HCT116 (cell line): ENCODE measurements around the gene SEMA6D. TPM values are rescaled to one million over a fixed set of nuclear protein-coding genes. Genes with fewer than 3 reads are reported as not detected.

ENCODE experiments used
- ATAC-seq: fragments of 200-7000 bp; cut with Tn5 transposase; 2 replicates; pipeline ENCODE4 v1.9.1; 2020; ENCODE audit warnings: mild to moderate bottlenecking, moderate library complexity
- BruUV-seq: library from RNA; stranded (reverse); fragments of 400-500 nt; replicated peaks from 2 replicates; lab custom pipeline; 2021; lab: Mats Ljungman, UMichigan
- CTCF ChIA-PET: fragments of 300-600 bp; sonication (Branson Sonifier 250); formaldehyde crosslinking; loops from one replicate; lab custom pipeline; 2021; ENCODE audit warnings: antibody characterized with exemption; lab: Charles Lee
- POLR2A ChIA-PET: fragments of 300-600, 350-600 bp; sonication (Branson Sonifier 250); formaldehyde crosslinking; loops from one replicate; lab custom pipeline; 2021; ENCODE audit warnings: antibody characterized with exemption; lab: Charles Lee
- RAD21 ChIA-PET, 2 experiments: fragments of 300-600 bp; sonication (Branson Sonifier 250); formaldehyde crosslinking; loops; one replicate each; lab custom pipeline; 2023; ENCODE audit warnings: low total read pairs in 2 of 2; ENCODE audit not compliant: uncharacterized antibody in 2 of 2, unreplicated experiment in 2 of 2, low non-redundant PET in 1 of 2; lab: Charles Lee
- DNase-seq: peaks from one replicate; pipeline ENCODE4 v3.0.0-alpha.2; 2010; ENCODE audit warnings: low read depth, low spot score
- H2AFZ ChIP-seq: fragments of 200-600 bp; shearing (Covaris generic), sonication (generic); 2 replicates; pipeline ENCODE4 v1.6.1; 2017; ENCODE audit warnings: low read depth, mixed run types, mixed read lengths, antibody characterized with exemption, low read length; ENCODE audit not compliant: poor library complexity, severe bottlenecking
- H3K27ac ChIP-seq: 2 replicates; pipeline ENCODE4 v1.5.1; 2012; ENCODE audit warnings: low read depth, low read length
- H3K27me3 ChIP-seq: fragments of 200-600 bp; sonication (generic); 2 replicates; pipeline ENCODE4 v1.6.1; 2016; ENCODE audit warnings: mixed run types, low read length, mixed read lengths; ENCODE audit not compliant: insufficient read depth
- H3K36me3 ChIP-seq, 2 experiments: fragments of 200-500 bp in 1 of 2; fragments of 200-600 bp in 1 of 2; sonication (Bioruptor generic) in 1 of 2; sonication (generic) in 1 of 2; 2 replicates each; pipeline versions ENCODE4 v1.5.1 to v1.6.1; 2014 to 2016; ENCODE audit warnings: low read length in 2 of 2, inconsistent platforms in 1 of 2, mixed read lengths in 1 of 2, mixed run types in 1 of 2; ENCODE audit not compliant: insufficient read depth in 2 of 2, control insufficient read depth in 1 of 2
- H3K4me1 ChIP-seq, 2 experiments: fragments of 200-600 bp in 1 of 2; sonication (generic) in 1 of 2; 2 replicates each; pipeline versions ENCODE4 v1.5.1 to v1.6.1; 2012 to 2017; ENCODE audit warnings: low read length in 2 of 2, inconsistent platforms in 1 of 2, mild to moderate bottlenecking in 1 of 2, mixed read lengths in 1 of 2, mixed run types in 1 of 2, moderate library complexity in 1 of 2; ENCODE audit not compliant: insufficient read depth in 2 of 2, control insufficient read depth in 1 of 2
- H3K4me2 ChIP-seq: fragments of 200-600 bp; sonication (generic); 2 replicates; pipeline ENCODE4 v1.6.1; 2017; ENCODE audit warnings: mixed run types, low read length, mixed read lengths
- H3K4me3 ChIP-seq, 2 experiments: fragments of 200-600 bp in 1 of 2; sonication (generic) in 1 of 2; replicated peaks in 1 of 2; 2 replicates each; pipeline ENCODE4 v1.5.1; 2011 to 2016; ENCODE audit warnings: low read length in 2 of 2, control low read depth in 1 of 2, low read depth in 1 of 2, mild to moderate bottlenecking in 1 of 2, mixed read lengths in 1 of 2, mixed run types in 1 of 2
- H3K79me2 ChIP-seq: fragments of 200-600 bp; sonication (generic); 2 replicates; pipeline ENCODE4 v1.6.1; 2017; ENCODE audit warnings: mild to moderate bottlenecking, mixed run types, low read length, moderate library complexity, mixed read lengths; ENCODE audit not compliant: insufficient read depth
- H3K9ac ChIP-seq: fragments of 200-600 bp; sonication (generic); 2 replicates; pipeline ENCODE4 v1.6.1; 2016; ENCODE audit warnings: low read length, mixed read lengths
- H3K9me2 ChIP-seq: fragments of 200-600 bp; sonication (generic), shearing (Covaris generic); 2 replicates; pipeline ENCODE4 v1.6.1; 2017; ENCODE audit warnings: mixed run types, mild to moderate bottlenecking, moderate library complexity; ENCODE audit not compliant: insufficient read depth
- H3K9me3 ChIP-seq, 2 experiments: fragments of 200-500 bp in 1 of 2; fragments of 200-600 bp in 1 of 2; sonication (Bioruptor generic) in 1 of 2; sonication (generic) in 1 of 2; 2 replicates each; pipeline ENCODE4 v1.6.1; 2014 to 2017; ENCODE audit warnings: low read length in 2 of 2, mixed read lengths in 2 of 2, inconsistent platforms in 1 of 2, low read depth in 1 of 2, mild to moderate bottlenecking in 1 of 2, mixed run types in 1 of 2, moderate library complexity in 1 of 2; ENCODE audit not compliant: control insufficient read depth in 1 of 2, insufficient read depth in 1 of 2
- H4K20me1 ChIP-seq: fragments of 200-600 bp; sonication (generic), shearing (Covaris generic); 2 replicates; pipeline ENCODE4 v1.6.1; 2017; ENCODE audit warnings: mixed run types, mild to moderate bottlenecking, moderate library complexity; ENCODE audit not compliant: insufficient read depth
- CBX3 ChIP-seq: IDR thresholded peaks from 2 replicates; pipeline ENCODE4 v1.6.1; 2012; ENCODE audit warnings: low read depth
- CEBPB ChIP-seq: IDR thresholded peaks from 2 replicates; pipeline ENCODE4 v1.6.1; 2012; ENCODE audit warnings: low read depth
- JUND ChIP-seq: IDR thresholded peaks from 2 replicates; pipeline ENCODE4 v1.6.1; 2012
- RAD21 ChIP-seq: IDR thresholded peaks from 2 replicates; pipeline ENCODE4 v1.6.1; 2012; ENCODE audit warnings: low read depth, mild to moderate bottlenecking
- SRF ChIP-seq: IDR thresholded peaks from 2 replicates; pipeline ENCODE4 v1.6.1; 2012; ENCODE audit warnings: low read depth
- TCF7L2 ChIP-seq: IDR thresholded peaks from 2 replicates; pipeline ENCODE4 v1.7.0; 2011; ENCODE audit warnings: borderline replicate concordance, inconsistent platforms; ENCODE audit not compliant: insufficient read depth, insufficient read length; ENCODE audit errors: extremely low read depth
- intact Hi-C: fragments of 100-400 bp; cut with micrococcal nuclease; formaldehyde crosslinking; loops from 2 replicates; pipeline ENCODE4 v1.10.0; 2022
- total RNA-seq: library from RNA; stranded (reverse); gene quantifications from one replicate; pipeline ENCODE4 v1.2.1, GENCODE V29; 2021; ENCODE audit not compliant: unreplicated experiment
- TF ChIP-seq, protein P1 (sequence below): IDR thresholded peaks from 2 replicates; pipeline ENCODE4 v1.6.1; 2012
- TF ChIP-seq, protein P2 (sequence below): IDR thresholded peaks from 2 replicates; pipeline ENCODE4 v1.6.1; 2012
- TF ChIP-seq, protein P3 (sequence below): IDR thresholded peaks from 2 replicates; pipeline ENCODE4 v1.6.1; 2012; ENCODE audit warnings: low read depth
- TF ChIP-seq, protein P4 (sequence below), 3 experiments: fragments of 200-600 bp in 1 of 3; sonication (generic) in 1 of 3; IDR thresholded peaks in 2 of 3; conservative IDR thresholded peaks in 1 of 3; 2 replicates each; pipeline ENCODE4 v1.5.1; 2012 to 2017; ENCODE audit warnings: low read depth in 2 of 3, low read length in 2 of 3, antibody characterized with exemption in 1 of 3, borderline replicate concordance in 1 of 3, control low read depth in 1 of 3, mild to moderate bottlenecking in 1 of 3, mixed read lengths in 1 of 3, mixed run types in 1 of 3, moderate library complexity in 1 of 3; ENCODE audit not compliant: insufficient read depth in 1 of 3

The SEMA6D gene
- total RNA-seq, 1 experiment from 2014 or later: 0.02 TPM

DNA sequence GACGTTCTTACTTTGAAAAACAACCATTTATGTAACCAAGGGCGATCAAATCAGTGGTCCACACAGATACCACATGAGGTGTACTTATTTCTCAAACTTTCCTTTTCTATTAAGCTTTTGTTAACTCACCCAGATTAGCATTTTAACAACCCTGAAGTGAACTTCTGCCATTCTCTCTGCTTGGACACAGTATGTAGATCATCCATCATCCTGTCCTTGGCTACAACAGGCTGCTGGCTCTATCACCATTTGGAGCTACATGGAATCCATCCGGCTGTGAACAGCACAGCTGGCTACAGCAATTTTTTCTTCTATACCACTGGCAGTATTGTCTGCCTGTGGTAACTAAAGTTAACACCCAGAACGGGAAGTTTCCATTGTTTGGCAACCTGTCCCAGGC is 4.4 kb downstream of the SEMA6D start:
- ATAC-seq (no peak), DNase-seq (no peak)
- Histone ChIP-seq H3K27me3 (no peaks in the 10 kb centered on the region), H4K20me1 (no peaks in the 10 kb centered on the region), H3K79me2 (no peaks in the 10 kb centered on the region), H3K9me3 (peaks cover 0 to 26% of the 10 kb centered on the region in 2 experiments; a peak in 2 of 4 replicates), H3K4me2 (no peak overlapping the region), H3K36me3 (no peaks in the 10 kb centered on the region), H3K9me2 (no peaks in the 10 kb centered on the region), H3K4me3 (no peak overlapping the region), H3K4me1 (no peaks in the 10 kb centered on the region), H3K9ac (no peak overlapping the region)
- ChIA-PET POLR2A (no interaction called here), RAD21 (no interaction called here), CTCF (no interaction called here)
- intact Hi-C loops: no loop called here
- BruUV-seq: no TSS peak
- TF ChIP-seq SRF (no peak), RAD21 (no peak), CBX3 (no peak)
- TF ChIP-seq, protein P1, sequence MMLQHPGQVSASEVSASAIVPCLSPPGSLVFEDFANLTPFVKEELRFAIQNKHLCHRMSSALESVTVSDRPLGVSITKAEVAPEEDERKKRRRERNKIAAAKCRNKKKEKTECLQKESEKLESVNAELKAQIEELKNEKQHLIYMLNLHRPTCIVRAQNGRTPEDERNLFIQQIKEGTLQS: no peak
- TF ChIP-seq, all 23 proteins: peak for 0
- no peak overlapping the region for H2AFZ ChIP-seq
- no peak overlapping the region for H3K27ac ChIP-seq

DNA sequence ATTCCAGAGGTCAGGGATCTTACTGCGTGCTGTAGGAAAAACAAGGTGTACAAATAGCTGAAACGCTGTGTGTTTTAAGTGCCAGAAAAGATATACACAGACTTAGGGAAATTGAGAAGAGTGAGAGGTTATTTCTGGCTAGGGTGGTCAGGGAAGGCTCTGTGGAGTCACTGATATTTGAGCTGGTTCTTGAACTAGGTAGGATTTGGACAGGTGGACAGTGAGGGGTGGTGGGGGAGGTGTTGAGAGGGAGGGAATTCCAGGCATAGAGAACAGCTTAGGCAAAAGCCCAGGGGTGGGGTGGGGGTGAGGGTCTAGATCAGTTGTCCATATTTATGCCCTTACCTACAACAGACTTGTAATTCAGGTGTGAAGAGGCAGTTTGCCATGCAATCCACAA is 7.0 kb downstream of the SEMA6D start:
- ChIA-PET RAD21 (no interaction called here), CTCF (no interaction called here), POLR2A (no interaction called here)
- H3K9me3 ChIP-seq: peaks cover 0 to 34% of the 10 kb centered on the region in 2 experiments; a peak in 2 of 4 replicates
- no peak overlapping the region for H3K9ac ChIP-seq
- H2AFZ ChIP-seq: no peak overlapping the region
- no peak overlapping the region for H3K4me2 ChIP-seq
- BruUV-seq: no TSS peak
- H3K9me2 ChIP-seq: no peaks in the 10 kb centered on the region
- ATAC-seq (no peak), DNase-seq (no peak)
- H4K20me1 ChIP-seq: no peaks in the 10 kb centered on the region
- TF ChIP-seq, protein P2, sequence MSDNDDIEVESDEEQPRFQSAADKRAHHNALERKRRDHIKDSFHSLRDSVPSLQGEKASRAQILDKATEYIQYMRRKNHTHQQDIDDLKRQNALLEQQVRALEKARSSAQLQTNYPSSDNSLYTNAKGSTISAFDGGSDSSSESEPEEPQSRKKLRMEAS: no peak
- TF ChIP-seq TCF7L2 (no peak), JUND (no peak), CEBPB (no peak)
- TF ChIP-seq, protein P3, sequence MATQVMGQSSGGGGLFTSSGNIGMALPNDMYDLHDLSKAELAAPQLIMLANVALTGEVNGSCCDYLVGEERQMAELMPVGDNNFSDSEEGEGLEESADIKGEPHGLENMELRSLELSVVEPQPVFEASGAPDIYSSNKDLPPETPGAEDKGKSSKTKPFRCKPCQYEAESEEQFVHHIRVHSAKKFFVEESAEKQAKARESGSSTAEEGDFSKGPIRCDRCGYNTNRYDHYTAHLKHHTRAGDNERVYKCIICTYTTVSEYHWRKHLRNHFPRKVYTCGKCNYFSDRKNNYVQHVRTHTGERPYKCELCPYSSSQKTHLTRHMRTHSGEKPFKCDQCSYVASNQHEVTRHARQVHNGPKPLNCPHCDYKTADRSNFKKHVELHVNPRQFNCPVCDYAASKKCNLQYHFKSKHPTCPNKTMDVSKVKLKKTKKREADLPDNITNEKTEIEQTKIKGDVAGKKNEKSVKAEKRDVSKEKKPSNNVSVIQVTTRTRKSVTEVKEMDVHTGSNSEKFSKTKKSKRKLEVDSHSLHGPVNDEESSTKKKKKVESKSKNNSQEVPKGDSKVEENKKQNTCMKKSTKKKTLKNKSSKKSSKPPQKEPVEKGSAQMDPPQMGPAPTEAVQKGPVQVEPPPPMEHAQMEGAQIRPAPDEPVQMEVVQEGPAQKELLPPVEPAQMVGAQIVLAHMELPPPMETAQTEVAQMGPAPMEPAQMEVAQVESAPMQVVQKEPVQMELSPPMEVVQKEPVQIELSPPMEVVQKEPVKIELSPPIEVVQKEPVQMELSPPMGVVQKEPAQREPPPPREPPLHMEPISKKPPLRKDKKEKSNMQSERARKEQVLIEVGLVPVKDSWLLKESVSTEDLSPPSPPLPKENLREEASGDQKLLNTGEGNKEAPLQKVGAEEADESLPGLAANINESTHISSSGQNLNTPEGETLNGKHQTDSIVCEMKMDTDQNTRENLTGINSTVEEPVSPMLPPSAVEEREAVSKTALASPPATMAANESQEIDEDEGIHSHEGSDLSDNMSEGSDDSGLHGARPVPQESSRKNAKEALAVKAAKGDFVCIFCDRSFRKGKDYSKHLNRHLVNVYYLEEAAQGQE: no peak
- TF ChIP-seq, protein P4, sequence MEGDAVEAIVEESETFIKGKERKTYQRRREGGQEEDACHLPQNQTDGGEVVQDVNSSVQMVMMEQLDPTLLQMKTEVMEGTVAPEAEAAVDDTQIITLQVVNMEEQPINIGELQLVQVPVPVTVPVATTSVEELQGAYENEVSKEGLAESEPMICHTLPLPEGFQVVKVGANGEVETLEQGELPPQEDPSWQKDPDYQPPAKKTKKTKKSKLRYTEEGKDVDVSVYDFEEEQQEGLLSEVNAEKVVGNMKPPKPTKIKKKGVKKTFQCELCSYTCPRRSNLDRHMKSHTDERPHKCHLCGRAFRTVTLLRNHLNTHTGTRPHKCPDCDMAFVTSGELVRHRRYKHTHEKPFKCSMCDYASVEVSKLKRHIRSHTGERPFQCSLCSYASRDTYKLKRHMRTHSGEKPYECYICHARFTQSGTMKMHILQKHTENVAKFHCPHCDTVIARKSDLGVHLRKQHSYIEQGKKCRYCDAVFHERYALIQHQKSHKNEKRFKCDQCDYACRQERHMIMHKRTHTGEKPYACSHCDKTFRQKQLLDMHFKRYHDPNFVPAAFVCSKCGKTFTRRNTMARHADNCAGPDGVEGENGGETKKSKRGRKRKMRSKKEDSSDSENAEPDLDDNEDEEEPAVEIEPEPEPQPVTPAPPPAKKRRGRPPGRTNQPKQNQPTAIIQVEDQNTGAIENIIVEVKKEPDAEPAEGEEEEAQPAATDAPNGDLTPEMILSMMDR (IDR thresholded peaks at IDR 0.05 in 2 of 3, conservative IDR thresholded peaks at IDR 0.05 in 1 of 3; ENCODE audit: borderline replicate concordance in 1 of 3, insufficient read depth in 1 of 3, low read depth in 2 of 3, low read length in 2 of 3): no peak
- no peaks in the 10 kb centered on the region for H3K4me1 ChIP-seq
- H3K27me3 ChIP-seq: no peaks in the 10 kb centered on the region
- H3K27ac ChIP-seq: no peak overlapping the region
- no peak overlapping the region for H3K4me3 ChIP-seq
- no peaks in the 10 kb centered on the region for H3K36me3 ChIP-seq
- no peaks in the 10 kb centered on the region for H3K79me2 ChIP-seq
- intact Hi-C loops: no loop called here
